Neuronal stem cell (in vitro differentiated cells): ENCODE data around the gene PRKCB.

Experiments used
- DNase-seq: peaks from one replicate; pipeline ENCODE4 v3.0.0-alpha.2; 2013; ENCODE audit warnings: low spot score
- H2AFZ ChIP-seq: one replicate; pipeline ENCODE4 v1.6.1; 2013; ENCODE audit warnings: mild to moderate bottlenecking, low read length, inconsistent platforms
- H2AK5ac ChIP-seq: 2 replicates; pipeline ENCODE4 v1.6.1; 2013; ENCODE audit warnings: low read depth, mild to moderate bottlenecking, inconsistent platforms, low read length, moderate library complexity, mixed read lengths
- H2BK120ac ChIP-seq: 2 replicates; pipeline ENCODE4 v1.6.1; 2013; ENCODE audit warnings: low read depth, mild to moderate bottlenecking, inconsistent platforms, low read length, moderate library complexity, mixed read lengths
- H2BK12ac ChIP-seq: one replicate; pipeline ENCODE4 v1.6.1; 2013; ENCODE audit warnings: low read length, inconsistent platforms
- H2BK15ac ChIP-seq: 2 replicates; pipeline ENCODE4 v1.6.1; 2013; ENCODE audit warnings: mild to moderate bottlenecking, low read length, inconsistent platforms, mixed read lengths
- H2BK5ac ChIP-seq: one replicate; pipeline ENCODE4 v1.6.1; 2013; ENCODE audit warnings: inconsistent platforms, mild to moderate bottlenecking, low read length, moderate library complexity
- H3K14ac ChIP-seq: one replicate; pipeline ENCODE4 v1.6.1; 2013; ENCODE audit warnings: low read length, inconsistent platforms
- H3K18ac ChIP-seq: 2 replicates; pipeline ENCODE4 v1.6.1; 2013; ENCODE audit warnings: low read length, inconsistent platforms
- H3K23ac ChIP-seq: 2 replicates; pipeline ENCODE4 v1.6.1; 2013; ENCODE audit warnings: low read depth, mild to moderate bottlenecking, mixed read lengths, low read length, inconsistent platforms; ENCODE audit not compliant: poor library complexity
- H3K27ac ChIP-seq: replicated peaks from 3 replicates; pipeline ENCODE4 v1.5.1; 2013; ENCODE audit warnings: low read length, inconsistent platforms
- H3K27me3 ChIP-seq, 3 experiments: 2 replicates each; pipeline ENCODE4 v1.6.1; 2013; ENCODE audit warnings: low read length in 3 of 3, mild to moderate bottlenecking in 2 of 3, inconsistent platforms in 1 of 3, low read depth in 1 of 3, mixed read lengths in 1 of 3, moderate library complexity in 1 of 3; ENCODE audit not compliant: control insufficient read depth in 3 of 3, insufficient read depth in 3 of 3
- H3K36me3 ChIP-seq, 2 donors: replicated peaks in 1 of 2; 2 replicates each; pipeline ENCODE4 v1.6.1; 2013; ENCODE audit warnings: low read length in 2 of 2; ENCODE audit not compliant: control insufficient read depth in 2 of 2, insufficient read depth in 2 of 2
- H3K4ac ChIP-seq: 2 replicates; pipeline ENCODE4 v1.6.1; 2013; ENCODE audit warnings: inconsistent platforms, mild to moderate bottlenecking, low read length, moderate library complexity
- H3K4me1 ChIP-seq, 2 donors: 1 replicate in 1 of 2; 2 replicates in 1 of 2; pipeline ENCODE4 v1.6.1; 2013; ENCODE audit warnings: low read length in 2 of 2, low read depth in 1 of 2; ENCODE audit not compliant: control insufficient read depth in 2 of 2, insufficient read depth in 1 of 2
- H3K4me2 ChIP-seq: one replicate; pipeline ENCODE4 v1.6.1; 2013; ENCODE audit warnings: mild to moderate bottlenecking, low read length, inconsistent platforms; ENCODE audit not compliant: insufficient read depth, poor library complexity, severe bottlenecking
- H3K4me3 ChIP-seq, 2 donors: 2 replicates each; pipeline ENCODE4 v1.5.1; 2013; ENCODE audit warnings: low read length in 2 of 2, mild to moderate bottlenecking in 2 of 2, inconsistent platforms in 1 of 2, moderate library complexity in 1 of 2
- H3K79me1 ChIP-seq: one replicate; pipeline ENCODE4 v1.6.1; 2013; ENCODE audit warnings: low read depth, mild to moderate bottlenecking, inconsistent platforms, low read length, moderate library complexity
- H3K9ac ChIP-seq: one replicate; pipeline ENCODE4 v1.6.1; 2013; ENCODE audit warnings: mild to moderate bottlenecking, low read depth, low read length, inconsistent platforms; ENCODE audit not compliant: poor library complexity
- H3K9me3 ChIP-seq, 2 donors: replicated peaks in 1 of 2; 2 replicates each; pipeline versions ENCODE3 to v1.6.1; 2013; ENCODE audit warnings: low read length in 2 of 2, mild to moderate bottlenecking in 2 of 2, inconsistent platforms in 1 of 2, low read depth in 1 of 2, mixed read lengths in 1 of 2, moderate library complexity in 1 of 2; ENCODE audit not compliant: control insufficient read depth in 2 of 2, insufficient read depth in 1 of 2
- H4K8ac ChIP-seq: one replicate; pipeline ENCODE4 v1.6.1; 2013; ENCODE audit warnings: low read depth, mild to moderate bottlenecking, inconsistent platforms, low read length, moderate library complexity
- H4K91ac ChIP-seq: one replicate; pipeline ENCODE4 v1.6.1; 2013; ENCODE audit warnings: low read length, low read depth, mild to moderate bottlenecking, inconsistent platforms; ENCODE audit not compliant: poor library complexity
- WGBS, 2 donors: extraction: QIAGEN DNeasy Blood & Tissue Kit; methylation state at CpG; one replicate each; pipeline ENCODE4 v1.1.7; 2013; ENCODE audit warnings: missing lambda C conversion rate in 2 of 2, mixed read lengths in 1 of 2; ENCODE audit not compliant: insufficient read length in 2 of 2, insufficient replicate concordance in 1 of 2; ENCODE audit errors: extremely low coverage in 2 of 2; 5-methylcytosine and 5-hydroxymethylcytosine counted together

PRKCB gene

DNA sequence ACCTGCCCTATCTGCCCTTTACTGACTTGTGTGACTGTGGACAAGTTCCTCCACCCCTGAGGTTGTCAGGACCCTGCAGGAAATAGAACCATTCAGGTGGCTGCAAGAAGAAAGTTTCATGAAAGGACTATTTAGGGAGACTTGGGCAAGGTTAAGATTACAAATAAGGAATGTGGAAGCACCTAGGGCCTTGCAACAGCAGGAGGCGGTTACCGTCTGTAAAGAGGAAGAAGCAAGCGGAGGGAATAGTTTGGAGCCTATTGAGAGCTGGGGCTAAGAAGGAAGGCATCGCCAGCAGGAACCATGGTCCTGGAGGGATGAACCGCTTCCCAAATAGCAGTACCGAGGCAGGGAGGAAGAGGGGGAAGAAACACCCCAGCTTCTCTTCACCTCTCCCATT is 132.4 kb downstream of the PRKCB start:
- Histone ChIP-seq H3K79me1 (no peaks in the 10 kb centered on the region), H3K36me3 (no peaks in the 10 kb centered on the region), H4K91ac (no peak overlapping the region), H3K23ac (no peak overlapping the region), H3K27ac (no peak overlapping the region), H3K27me3 (no peaks in the 10 kb centered on the region), H3K4me3 (no peak overlapping the region), H2BK12ac (no peak overlapping the region), H3K14ac (no peak overlapping the region), H4K8ac (no peak overlapping the region), H2BK120ac (no peak overlapping the region), H3K9me3 (no peaks in the 10 kb centered on the region), H3K18ac (no peak overlapping the region), H2BK15ac (no peak overlapping the region), H3K4me2 (no peak overlapping the region), H2AK5ac (no peak overlapping the region), H3K4me1 (peaks cover 0 to 3% of the 10 kb centered on the region in 2 donors), H2BK5ac (no peak overlapping the region), H3K4ac (no peak overlapping the region), H3K9ac (no peak overlapping the region), H2AFZ (no peak overlapping the region)
- WGBS, 2 donors, result no CpG with 5 or more reads among the region's 6 CpGs
- no peak for DNase-seq

DNA sequence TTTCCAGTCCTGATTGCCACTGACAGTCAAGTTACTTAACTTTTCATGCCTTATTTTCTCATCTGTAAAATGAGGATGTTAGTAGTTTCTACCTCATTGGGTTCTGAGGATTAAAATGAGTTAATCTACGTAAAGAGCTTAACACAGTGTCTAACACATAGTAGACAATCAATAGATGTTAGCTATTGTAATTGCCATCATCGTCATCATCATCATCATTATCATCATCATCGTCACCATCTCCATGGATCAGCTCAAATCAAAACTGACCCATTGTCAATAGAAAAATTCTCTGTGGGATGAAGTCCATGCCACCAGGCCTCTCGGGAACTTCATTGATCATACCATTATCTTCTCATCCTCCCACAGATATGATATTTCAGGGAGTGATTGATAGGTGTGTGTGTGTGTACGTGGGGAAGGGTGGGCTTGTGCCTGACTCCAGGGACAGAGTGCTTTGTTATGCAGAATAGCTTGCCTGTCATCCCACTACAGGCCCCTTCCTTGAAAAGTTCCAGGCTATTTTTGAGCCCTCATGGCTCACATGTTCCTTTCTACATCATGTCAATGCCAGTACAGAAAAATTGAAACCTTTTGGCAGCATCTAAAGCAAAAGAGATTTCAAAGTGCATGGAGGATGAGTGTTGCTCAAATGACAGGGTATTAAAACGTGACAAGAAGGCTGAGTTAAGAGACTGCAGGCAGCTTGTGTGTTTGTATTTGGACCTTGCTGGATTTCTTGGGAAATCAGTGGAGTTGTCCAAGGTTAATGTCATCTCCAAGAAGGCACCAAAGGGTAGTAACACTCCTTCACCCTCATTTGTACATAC is 133.9 kb downstream of the PRKCB start:
- no peak overlapping the region for H4K8ac ChIP-seq
- H2AFZ ChIP-seq, result no peak overlapping the region
- no peak overlapping the region for H3K9ac ChIP-seq
- H3K36me3 ChIP-seq, result no peaks in the 10 kb centered on the region
- no peak overlapping the region for H3K4ac ChIP-seq
- H4K91ac ChIP-seq, result no peak overlapping the region
- no peak overlapping the region for H3K18ac ChIP-seq
- no peaks in the 10 kb centered on the region for H3K9me3 ChIP-seq
- H2BK5ac ChIP-seq, result no peak overlapping the region
- no peak overlapping the region for H3K27ac ChIP-seq
- H3K4me2 ChIP-seq, result no peak overlapping the region
- DNase-seq, result no peak
- H3K23ac ChIP-seq, result no peak overlapping the region
- no peak overlapping the region for H3K14ac ChIP-seq
- H2BK12ac ChIP-seq, result no peak overlapping the region
- no peaks in the 10 kb centered on the region for H3K27me3 ChIP-seq
- H3K79me1 ChIP-seq, result no peaks in the 10 kb centered on the region
- no peak overlapping the region for H2BK15ac ChIP-seq
- no peak overlapping the region for H2AK5ac ChIP-seq
- H3K4me3 ChIP-seq, result peak overlapping the region in 1 of 2 donors; percentile 26
- H2BK120ac ChIP-seq, result no peak overlapping the region
- no CpG with 5 or more reads among the region's 6 CpGs for WGBS, 2 donors
- peaks cover 0 to 4% of the 10 kb centered on the region in 2 donors for H3K4me1 ChIP-seq

DNA sequence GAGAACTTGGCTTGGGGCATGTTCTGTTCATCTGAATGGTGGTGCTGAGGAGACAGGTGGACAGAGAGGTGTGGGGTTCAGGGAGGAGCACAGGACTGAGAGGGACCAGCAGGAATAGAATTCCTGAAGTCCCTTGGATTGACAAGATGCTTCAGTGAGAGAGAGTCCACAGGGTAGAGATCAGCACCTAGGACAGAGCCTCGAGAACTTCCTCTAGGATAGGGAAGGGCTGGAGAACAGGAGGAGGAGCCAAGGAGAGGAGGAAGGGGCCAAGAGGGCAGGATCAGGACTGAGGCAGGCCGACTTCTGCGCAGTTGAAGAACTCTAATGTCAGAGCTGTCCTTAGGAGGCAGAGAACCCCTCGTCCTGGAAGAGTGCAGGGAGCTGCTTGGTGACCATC is 138.4 kb downstream of the PRKCB start:
- no peaks in the 10 kb centered on the region for H3K36me3 ChIP-seq
- peaks cover 2% of the 10 kb centered on the region for H3K79me1 ChIP-seq
- no peak overlapping the region for H2AK5ac ChIP-seq
- H3K23ac ChIP-seq, result no peak overlapping the region
- H4K91ac ChIP-seq, result no peak overlapping the region
- no peak overlapping the region for H2BK5ac ChIP-seq
- WGBS, 2 donors, result no CpG with 5 or more reads among the region's 4 CpGs
- H3K4me2 ChIP-seq, result no peak overlapping the region
- H3K27me3 ChIP-seq, result no peaks in the 10 kb centered on the region
- no peak overlapping the region for H2BK12ac ChIP-seq
- no peak overlapping the region for H4K8ac ChIP-seq
- H3K9me3 ChIP-seq, result no peaks in the 10 kb centered on the region
- H2BK15ac ChIP-seq, result no peak overlapping the region
- H3K14ac ChIP-seq, result no peak overlapping the region
- no peak overlapping the region for H3K4ac ChIP-seq
- no peak overlapping the region for H2BK120ac ChIP-seq
- no peak overlapping the region for H2AFZ ChIP-seq
- no peak overlapping the region for H3K18ac ChIP-seq
- DNase-seq, result peak; percentile 65
- H3K9ac ChIP-seq, result peak overlapping the region; percentile 36
- peaks cover 0 to 1% of the 10 kb centered on the region in 2 donors for H3K4me1 ChIP-seq
- H3K27ac ChIP-seq, result no peak overlapping the region
- H3K4me3 ChIP-seq, result no peak overlapping the region

DNA sequence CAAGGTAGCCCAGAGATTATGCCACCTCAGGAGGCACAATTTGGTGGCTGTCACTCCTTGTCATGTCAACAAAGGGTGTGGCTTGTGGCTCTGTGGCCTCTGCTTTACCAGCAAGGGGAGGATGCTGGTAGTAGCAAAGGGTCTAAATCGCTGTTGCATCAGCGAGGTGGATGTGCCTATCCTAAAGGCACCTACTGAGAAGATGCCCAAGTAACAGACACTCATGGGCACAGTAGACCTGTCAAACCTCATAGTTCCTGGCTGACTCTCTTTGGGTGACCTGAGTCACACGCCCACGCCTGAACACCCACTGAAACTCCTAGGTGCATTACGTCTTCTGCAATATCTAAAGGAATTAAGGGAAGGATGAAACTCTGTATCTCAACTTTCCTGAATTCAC is 139.5 kb downstream of the PRKCB start:
- no CpG with 5 or more reads among the region's 5 CpGs for WGBS, 2 donors
- Histone ChIP-seq H2AK5ac (no peak overlapping the region), H3K14ac (no peak overlapping the region)

More for the DNA sequence above, 139.5 kb downstream of the PRKCB start:
- H3K79me1 ChIP-seq, result peaks cover 2% of the 10 kb centered on the region
- H3K27me3 ChIP-seq, result peaks cover 0 to 3% (median 0%) of the 10 kb centered on the region in 3 experiments
- H2BK12ac ChIP-seq, result no peak overlapping the region
- peak overlapping the region; percentile 30 for H3K9ac ChIP-seq
- H4K91ac ChIP-seq, result no peak overlapping the region
- no peaks in the 10 kb centered on the region for H3K36me3 ChIP-seq
- H3K4me3 ChIP-seq, result no peak overlapping the region
- no peak overlapping the region for H3K27ac ChIP-seq
- H4K8ac ChIP-seq, result no peak overlapping the region
- no peak overlapping the region for H3K23ac ChIP-seq
- no peak overlapping the region for H2AFZ ChIP-seq
- no peak for DNase-seq
- no peaks in the 10 kb centered on the region for H3K9me3 ChIP-seq
- H2BK5ac ChIP-seq, result no peak overlapping the region
- no peak overlapping the region for H2BK15ac ChIP-seq
- no peak overlapping the region for H3K18ac ChIP-seq
- H3K4ac ChIP-seq, result no peak overlapping the region
- H3K4me2 ChIP-seq, result no peak overlapping the region
- no peak overlapping the region for H2BK120ac ChIP-seq
- peaks cover 0 to 1% of the 10 kb centered on the region in 2 donors for H3K4me1 ChIP-seq
